NCI-H526 (cell line): Measurements from ENCODE around the gene RAB22A.

Experiments used
- DNase-seq, 2 experiments: peaks; one replicate each; lab custom pipeline; 2025; lab: John Stamatoyannopoulos, UW

Gene RAB22A, protein sequence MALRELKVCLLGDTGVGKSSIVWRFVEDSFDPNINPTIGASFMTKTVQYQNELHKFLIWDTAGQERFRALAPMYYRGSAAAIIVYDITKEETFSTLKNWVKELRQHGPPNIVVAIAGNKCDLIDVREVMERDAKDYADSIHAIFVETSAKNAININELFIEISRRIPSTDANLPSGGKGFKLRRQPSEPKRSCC

DNA sequence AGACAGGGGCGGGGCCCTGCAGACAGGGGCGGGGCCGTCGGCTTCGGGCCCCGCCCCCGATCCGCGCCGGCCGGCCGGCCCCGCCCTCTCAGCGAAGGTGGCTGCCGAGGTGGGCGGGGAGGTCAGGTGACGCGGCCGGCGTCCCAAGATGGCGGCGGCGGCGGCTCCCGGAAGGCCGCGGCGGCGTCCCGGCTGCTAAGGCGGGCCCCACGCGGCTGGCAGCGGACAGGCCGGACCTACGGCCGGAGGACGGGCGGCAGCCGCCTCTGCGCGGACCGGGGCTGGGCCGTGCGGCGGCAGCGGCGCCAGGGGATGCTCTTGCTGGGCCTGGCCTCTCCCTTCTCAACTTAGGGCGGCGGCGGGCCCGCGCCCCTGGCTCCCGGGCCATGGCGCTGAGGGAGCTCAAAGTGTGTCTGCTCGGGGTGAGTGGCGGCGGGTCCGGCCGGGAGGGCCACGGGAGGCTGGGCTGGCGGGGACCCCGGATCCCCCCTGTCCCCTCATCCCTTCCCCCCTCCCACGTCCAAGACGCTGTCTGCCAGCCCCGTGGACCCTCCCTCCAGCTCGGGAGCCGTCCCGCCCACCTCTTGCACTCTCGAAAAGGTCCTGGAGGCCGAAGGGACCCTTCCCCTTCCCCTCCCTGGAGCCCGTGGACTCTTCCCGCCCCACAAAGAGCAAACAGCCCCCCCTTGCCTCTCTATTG lies at the start of gene RAB22A:
Gene RAB22A (plus strand): TSS at position 125 of the 700 bp plus-strand sequence. CDS start 262 bp downstream, at position 387.
- DNase-seq, result peak; percentile 23 to 87

DNA sequence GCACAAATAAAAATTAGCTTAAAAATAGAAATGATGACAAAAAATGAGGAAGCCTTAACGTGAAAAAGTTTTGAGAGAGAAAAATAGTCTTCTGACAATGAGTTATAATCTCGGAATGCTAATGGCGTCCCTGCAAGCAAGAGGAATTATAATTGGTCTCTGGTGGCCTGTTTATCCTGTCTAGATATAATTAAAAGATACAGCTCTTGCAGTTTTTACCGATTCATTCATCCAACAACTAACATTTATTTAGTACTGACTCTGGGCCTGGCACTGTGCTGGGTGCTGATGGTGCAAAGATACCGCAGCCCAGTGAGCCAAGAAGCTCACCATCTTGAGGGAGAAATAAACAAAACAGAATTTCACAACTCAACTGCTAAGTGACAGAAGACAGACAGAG lies 49.5 kb upstream of the RAB22A start:
- DNase-seq, result no peak

DNA sequence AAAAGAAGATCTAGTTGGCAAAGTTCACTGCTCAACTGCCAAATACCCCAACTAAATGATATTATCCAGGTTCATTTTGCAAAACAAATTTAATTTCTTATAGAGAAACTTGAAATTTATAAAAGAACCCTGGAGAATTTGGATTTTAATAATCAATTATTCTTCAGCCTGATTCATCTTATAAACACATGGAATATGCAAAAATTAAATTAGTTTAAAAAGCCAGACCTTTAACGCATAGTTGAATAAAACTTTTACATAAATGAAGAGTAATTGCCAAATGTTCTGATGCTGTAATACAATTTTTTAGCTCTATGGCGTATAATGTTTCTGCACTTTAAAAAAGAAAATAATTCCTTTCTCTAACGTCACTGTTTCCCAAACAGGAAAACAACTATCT lies 47.9 kb upstream of the RAB22A start:
- no peak for DNase-seq

DNA sequence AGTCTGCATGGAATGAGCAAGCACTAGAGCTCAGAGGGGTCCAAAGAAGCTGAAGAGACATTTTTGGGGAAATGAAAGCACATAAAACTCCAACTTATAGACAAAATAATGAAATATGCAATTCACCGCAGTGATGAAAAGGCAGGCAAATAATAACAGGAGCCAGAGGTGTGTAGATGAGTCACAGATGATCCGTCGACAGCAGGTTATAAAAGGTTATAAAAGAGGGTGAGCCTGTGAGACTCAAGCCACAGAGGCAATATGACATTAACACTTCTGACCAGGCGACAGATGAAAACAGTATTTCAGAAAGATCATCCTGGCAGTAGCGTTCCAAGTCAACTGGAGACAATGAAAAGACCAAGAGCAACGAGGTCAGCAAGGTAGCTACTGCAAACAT lies 45.2 kb upstream of the RAB22A start:
- DNase-seq, result no peak

DNA sequence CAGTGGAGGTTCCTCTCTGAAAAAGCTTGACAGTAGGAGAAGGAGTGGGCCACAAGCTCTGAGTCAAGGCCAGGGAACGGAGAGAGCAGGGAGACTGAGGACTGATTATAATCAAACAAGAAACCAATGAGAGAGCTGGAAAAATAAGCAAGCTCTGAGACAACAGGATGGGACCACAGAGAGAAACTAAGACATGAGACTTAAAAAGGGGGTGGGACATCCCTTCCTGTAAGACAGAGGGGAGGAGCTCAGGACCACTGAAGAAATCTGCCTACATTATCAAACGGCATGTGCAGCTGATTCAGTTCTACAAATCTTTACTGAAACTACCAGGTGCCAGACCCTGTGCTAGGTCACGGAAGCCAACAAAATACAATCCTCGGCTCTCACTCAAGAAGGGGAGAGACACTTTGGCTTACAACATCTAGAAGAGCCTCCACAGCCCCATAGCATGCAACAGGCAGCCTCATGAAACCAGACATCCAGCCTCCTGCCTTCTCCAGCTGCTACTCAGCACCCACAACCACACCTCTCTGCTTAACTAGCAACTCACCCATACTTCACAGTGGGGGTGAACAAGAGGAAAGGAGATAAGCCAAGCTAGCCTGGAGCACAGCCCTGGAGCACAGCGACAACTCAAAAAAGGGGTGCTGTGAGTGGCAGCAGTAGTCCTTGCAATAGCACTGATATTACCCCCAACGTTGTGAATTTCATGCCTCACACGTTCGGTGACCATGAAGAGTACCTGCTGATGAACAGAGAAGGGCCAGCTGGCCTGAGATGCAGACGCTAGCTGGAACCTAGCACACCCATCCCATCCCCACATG lies 41.9 kb upstream of the RAB22A start:
- no peak for DNase-seq

DNA sequence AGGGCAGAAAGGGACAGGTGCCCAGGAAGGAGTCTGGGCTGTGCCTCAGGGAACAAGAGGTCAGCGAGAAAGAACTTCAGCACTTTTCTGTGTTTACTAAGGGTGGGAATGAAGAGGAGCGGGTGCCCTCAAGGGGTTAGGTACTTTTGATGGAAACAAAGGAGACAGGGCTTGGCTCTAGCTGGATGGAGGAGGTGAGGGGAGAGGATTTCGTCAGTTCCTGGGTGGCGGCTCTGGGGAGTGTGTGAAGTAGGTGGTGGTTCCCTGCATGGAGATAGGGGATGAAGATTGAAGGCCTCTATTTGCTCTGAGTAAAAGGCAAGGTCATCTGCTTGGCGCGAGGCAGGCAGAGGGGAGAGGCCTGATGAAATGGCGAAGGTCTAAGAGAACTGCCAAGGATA lies 41.1 kb upstream of the RAB22A start:
- DNase-seq, result no peak

DNA sequence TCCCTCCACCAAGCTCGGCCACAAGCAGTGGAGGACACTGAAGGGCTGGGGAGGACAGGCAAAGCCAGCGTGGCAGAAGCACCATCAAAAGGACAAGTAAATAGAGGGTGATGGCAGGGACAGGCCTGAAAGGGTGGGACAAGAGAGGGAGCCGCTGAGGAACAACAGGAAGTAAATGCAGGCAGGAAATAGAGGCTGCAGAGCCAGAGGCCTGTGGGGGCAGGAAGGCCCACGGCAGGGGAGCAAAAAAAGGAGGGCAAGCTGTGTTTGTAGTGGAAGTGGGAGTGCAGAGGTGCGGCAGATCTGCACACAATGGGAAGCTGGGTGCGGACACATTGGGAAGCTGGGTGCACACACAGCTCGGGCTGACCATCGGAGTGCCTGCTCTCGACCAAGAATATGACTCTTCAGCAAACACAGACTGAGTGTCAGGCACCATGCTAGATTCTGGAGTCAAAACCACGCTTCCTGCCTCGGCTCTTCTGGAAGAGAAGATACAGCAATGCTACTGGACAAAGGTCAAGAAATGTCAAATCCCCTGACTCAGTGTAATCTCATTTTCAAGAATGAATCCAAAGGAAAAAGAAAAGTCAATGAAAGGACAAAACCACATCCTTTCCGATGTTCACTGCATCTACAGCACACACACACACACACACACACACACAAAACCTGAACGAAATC lies 40.4 kb upstream of the RAB22A start:
- no peak for DNase-seq

DNA sequence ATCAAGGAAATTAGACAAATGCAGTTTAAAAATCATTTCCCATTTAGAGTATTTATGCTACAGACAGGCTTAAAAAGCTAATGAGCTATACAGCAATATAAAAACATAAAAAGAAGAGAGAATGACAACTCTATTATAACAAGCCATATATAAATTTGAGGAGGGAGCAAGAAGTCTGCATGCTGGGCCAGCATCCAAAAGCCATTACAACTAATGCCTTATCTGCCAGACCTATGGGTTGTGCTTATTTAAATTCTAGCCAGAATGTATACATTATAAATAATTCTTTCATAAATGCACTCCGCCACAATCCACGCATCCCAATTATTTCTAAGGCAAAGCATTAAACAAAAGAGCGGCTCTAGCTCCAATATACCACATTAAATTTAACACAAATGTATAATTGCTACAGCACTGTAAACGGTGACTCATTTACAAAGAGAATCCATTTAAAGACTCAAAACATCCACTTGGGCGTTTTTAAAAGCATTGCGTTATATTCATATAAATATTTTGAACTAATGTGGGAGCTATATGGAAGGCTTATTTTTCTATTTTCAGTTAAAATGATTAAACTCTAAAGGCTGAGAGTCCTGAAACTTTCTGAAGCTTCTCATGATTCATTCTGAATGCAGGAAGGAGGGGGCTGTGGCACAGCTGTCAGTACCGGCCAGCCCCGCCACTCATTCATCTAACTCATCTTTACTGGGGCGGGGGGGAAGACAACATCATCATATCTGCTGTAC lies 37.7 kb upstream of the RAB22A start:
- peak in 1 of 2 experiments; percentile 36 for DNase-seq

DNA sequence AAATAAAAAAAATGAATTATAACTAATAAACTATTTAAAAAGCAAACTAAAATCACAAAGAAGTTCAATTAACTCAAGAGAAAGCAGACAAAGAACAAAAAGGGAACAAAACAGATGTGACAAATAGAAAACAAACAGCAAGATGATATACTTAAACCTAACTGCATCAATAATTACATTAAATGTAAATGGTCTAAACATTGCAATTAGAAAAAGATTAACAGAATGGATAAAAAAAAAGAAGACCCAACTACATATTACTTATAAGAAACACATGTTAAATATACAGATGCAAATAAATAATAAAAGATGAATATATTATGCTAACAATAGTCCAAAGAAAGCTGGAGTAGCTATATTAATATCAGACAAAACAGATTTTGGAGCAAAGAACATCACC lies 35.1 kb upstream of the RAB22A start:
- DNase-seq, result no peak

DNA sequence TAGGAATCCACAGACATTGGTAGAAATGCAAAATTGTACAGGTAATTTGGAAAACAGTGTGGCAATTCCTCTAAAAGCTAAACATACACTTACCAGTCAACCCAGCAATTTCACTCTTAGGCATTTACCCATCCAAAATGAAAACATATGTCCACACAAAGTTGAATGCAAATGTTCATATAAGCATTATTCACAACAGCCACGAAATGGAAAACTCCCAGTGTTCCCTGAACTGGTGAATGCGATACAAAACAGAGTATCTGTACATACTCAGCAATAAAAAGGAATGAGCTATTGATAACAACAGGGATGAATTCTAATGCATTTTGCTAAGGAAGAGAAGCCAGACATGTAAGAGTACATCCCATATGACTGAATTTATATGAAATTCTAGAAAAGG lies 32.4 kb upstream of the RAB22A start:
- peak; percentile 31 to 53 for DNase-seq

DNA sequence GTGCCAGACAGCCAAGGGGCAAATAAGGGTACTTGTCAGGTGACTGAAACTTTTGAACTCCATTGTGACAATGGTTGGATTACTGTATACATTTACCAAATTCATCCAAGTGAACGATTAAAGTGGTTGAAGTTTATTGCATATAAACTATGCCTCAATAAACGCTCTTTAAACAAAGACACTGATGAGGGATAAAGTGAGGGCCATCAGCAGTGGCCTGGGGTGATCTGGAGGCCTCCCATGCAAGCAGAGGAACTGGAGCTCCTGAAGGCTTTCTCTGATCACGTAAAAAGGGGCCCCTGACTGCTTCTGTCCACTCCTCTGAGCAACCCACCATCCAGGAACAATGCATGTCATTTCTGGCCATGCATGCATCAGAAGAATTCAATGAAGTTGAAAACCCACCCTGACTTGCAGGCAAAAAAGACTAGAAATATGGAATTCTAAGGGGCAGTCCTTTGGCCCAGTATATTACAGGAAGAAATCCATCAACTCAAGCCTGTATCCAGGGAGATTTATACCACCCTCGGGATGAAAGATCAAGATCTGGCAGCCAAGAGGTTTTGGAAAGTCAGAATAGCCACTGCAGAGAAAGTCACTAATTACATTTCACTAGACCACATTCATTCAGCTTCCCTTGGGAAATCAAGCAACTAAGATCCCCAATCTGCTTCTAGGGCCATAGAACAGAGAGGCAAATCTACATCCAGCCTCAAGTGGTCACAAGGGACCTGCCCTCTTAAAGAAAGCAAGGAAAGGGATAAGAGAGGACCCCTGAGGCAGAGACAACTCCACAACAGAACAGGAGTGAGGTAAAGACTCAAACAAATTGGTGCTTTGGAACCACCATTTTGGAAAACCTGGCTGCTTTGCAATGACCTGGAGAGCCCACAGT lies 31.7 kb upstream of the RAB22A start:
- no peak for DNase-seq

DNA sequence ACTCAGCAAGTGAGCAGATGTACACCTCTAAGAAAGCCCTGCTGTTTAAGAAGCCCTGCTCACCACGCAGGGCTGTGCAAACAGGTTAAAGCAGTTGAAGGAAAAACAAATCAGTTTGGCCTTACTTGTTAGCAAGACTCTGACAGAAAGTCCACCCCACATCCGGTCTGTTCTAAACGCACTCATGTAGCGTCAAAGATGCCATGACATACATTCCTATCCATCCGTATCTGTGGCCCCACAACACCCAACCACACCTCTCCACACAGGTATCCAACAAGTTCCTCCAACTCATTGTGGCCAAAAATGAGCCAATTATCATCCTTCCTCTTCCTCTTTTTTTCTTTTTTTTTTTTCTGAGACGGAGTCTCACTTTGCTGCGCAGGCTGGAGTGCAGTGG lies 22.8 kb upstream of the RAB22A start:
- no peak for DNase-seq

DNA sequence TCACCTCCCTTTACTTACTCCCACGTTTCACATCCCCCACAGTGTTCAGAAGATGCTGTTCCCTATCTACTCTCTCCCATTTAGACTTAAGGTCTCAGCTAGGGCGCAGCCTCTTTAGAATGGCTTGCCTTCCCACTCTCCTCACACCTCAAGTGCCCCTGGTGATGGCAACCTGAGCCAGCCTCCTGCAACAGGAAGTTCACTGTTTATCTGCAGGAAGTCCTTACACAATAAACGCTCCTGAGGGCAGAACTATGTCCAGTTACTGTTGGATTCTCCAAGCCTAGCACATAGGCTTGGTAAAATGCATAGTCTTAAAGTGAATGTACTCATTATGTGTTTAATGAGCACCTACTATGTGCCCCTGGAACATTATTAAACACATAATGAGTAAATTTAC lies 21.9 kb upstream of the RAB22A start:
- DNase-seq, result no peak

DNA sequence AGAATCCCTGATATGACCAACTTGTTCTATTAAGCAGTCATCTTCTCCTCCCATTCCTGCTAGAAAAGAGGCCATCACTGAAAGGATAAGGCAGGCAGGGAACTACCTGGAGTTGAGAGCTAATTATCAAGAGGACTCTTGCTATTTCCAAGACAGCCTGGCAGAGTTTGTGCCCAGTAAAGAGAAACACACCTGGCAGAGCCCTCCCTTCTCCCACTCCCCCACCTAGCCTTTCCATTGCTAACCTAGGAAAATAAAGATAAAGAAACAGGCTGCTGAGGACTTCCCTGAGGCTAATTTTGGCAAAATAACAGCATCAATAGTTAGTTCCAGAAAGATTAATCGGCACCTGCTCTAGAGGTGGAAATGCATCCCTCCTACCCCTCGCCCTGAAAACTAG lies 20.4 kb upstream of the RAB22A start:
- no peak for DNase-seq

DNA sequence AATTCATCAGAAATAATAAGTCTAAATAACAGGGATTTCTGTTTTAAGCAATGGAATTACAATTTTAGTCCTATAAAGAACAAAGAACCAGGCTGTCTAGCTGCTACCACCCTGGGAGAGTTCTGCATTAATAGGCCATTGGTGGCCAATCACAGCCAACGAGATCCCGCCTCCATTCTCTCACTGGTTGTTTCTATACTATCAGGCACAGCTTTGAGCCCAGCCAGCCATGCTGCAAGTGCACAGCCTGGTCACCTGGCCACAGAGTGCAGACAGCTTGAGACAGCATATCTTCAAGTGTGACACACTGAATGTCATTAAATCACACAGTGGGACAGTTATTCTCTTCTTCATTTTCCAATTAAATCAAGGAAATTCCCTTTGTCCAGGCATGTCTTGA lies 16.1 kb upstream of the RAB22A start:
- peak in 1 of 2 experiments; percentile 29 for DNase-seq

DNA sequence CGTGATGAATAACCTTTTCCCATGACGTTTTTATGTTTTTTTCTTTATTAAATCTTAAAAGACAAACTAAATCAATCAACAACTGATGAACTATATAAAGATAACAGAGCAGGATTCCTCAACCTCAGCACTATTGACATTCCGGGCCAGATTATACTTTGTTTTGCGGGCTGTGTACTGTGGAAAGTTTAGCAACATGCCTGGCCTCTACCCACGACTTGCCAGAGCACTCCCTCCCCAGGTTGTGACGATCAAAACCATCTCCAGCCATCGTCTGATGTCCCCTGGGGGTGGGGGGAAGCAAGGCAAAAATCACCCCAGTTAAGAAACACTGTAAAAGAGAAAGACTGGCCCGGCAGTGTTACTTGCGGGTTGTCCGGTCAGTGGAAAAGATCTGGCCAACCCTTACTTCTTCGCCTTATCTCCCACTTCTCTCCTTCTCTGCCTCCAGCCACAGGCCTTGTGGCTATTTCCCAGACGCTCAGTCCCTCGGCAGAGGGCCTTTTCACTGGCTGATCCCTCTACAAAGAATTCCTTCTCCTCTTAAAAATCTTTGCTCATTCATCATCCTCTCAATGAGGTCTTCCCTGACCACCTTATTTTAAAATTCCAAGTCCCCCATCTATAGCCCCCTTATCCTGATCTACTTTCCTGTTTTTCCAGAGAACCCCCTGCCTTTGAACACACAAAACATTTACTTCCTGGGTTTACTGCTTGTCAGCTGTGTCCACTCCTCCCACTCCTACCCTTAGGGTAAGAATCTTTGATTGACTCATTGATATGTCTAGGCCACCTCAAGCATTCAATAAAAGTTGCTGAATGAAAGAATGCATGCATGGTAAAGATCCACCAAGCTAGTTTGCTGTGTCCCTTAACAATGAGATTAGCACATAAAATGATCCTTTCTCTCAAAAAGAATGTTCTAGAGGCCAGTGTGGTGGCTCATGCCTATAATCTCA lies 14.7 kb upstream of the RAB22A start:
- no peak for DNase-seq

DNA sequence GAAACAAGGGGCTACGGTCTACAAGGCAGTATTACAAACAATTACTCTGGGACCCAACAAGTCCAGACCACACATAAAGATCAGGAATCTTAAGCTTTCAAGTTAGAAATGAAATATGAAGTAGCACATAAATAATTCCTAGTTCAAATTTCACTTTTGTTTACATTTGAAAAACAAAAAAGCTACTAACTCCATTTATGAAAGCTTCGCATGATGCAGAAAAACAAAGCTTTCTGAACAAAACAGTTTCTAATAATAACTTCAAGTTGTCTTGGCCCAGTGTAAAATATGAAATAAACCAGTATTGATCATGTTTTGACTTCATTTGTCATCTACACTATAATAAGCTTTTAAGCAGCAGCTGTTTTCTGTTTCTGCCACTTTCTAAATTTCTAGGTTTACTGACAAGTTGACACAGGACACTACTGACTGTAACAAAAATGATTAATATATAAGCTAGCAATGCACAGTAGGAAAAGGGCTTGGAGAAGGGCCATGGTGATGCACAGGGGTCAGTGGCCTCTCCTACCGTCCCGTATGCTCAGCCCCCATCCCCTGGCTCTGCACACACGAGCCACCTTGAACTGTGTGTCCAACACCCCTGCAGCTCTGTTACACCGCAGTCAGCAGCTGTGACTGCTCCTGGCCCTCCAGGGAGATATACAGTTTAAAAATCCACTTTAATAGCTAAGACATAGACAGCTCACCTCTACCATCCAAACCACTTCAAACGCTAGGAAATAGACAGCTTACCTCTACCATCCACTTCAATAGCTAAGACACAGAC lies 13.3 kb upstream of the RAB22A start:
- DNase-seq, result no peak

DNA sequence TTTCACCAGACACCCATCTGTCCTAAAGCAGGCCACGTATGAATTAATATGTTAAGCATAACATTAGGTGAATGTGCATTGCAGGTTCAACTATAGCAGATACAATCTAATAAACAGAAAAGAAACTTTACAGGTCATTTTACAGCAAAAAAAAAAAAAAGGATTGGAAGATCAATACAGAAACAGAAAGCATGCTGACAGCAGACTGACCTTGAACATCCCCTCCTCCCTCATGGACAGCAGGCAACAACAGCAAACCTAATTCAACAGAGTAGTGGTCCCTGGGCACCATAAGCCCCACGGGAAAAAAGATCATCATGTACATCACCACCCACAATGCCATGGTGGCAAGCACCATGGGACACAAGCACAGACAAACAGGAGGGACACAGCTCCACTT lies 12.1 kb upstream of the RAB22A start:
- no peak for DNase-seq

DNA sequence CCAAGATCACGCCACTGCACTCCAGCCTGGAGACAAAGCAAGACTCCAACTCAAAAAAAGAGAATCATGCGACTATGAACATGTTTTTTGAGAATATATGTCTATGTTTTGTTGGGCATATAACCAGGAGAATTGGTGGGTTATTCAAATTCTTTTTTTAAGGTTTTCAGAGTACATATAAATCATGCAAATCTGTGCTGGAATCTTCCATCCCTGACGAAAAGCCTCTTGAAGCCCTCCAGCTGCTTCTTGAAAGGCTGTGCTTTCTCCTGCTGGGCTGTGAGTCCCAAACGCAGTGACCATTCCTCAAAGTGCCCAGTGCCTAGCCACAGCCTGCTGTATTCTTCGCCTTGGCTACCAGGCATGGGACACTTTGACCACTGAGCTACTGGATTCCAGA lies 9.2 kb upstream of the RAB22A start:
- DNase-seq, result no peak
